Fibroblast of skin of right quadriceps (primary cell): Measurements from ENCODE around the gene ADD1.

Experiments used
- DNase-seq: peaks from one replicate; pipeline ENCODE4 v3.0.0-alpha.2; 2013

Gene ADD1

DNA sequence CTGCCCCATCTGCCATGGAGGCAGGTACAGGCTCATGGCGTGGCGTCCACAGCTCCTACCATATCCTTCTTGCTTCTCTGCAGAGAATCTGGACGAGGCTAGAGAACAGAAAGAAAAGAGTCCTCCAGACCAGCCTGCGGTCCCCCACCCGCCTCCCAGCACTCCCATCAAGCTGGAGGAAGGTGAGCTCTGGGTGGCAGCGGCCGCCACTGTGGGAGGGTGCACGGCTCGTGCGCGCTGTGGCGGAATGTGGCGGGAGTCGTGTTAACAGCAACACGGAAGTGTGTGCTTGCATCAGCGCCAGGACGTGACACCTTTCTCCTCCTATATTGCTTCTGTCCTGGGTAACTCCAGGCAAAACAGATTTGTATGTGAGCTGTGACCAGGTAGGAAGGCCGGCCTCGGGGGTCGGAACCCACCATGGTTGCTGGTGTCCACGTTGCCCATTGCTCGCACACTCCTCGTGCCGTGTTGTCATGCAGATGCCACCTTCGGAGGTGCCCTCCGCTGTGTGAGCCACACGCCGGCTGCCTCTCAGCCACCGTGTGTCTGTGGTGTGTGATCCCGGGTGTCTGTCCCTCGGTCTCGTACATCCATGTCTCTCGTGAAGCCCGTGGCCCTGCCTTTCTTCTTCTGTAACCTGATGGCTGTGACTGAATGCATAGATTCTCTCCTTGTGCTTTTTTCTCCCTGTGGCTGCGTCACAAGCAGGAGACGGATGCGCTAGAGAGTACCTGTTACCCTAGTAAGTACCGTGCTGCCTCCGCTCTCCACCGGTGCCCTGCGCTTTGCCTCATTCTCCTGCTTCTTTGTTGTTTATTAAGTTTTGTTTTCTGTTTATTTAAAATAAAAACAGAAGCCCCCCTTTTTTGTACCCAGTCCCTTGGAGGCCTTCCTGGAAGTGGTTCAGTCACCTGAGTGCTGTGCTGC lies 82.6 kb downstream of the ADD1 start:
- DNase-seq: no peak

DNA sequence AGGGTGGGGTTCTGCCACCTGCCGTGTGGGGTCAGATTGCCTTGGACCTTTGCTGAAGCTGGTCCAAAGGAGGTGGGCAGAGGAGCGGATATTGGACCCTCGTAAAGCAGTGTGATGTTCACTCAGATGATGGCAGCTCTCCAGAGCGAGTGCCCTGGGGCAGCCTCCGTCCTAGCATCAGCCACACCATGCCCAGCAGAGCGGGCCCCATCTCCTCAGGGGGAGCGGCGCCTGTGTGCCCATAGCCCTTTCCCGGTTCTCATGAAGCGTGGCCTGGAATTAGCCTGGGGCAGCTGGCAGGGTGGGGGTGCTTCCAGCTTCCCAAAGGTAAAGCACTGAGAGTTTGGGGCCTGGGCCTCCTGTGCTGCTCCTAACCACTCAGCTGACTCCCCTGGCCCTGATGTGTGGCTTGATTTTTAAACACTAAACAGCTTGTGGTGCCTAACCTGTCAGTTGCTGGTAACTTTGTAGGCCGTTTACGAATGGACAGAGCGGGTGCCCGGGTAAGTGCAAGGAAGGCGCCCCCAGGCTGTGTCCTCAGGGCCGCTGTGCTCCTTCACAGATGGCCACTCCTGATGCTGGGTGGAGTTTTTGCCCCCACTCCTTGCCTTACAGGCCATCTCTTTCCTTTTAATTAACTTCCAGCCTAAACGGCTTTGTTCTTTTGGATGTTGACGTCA lies 83.5 kb downstream of the ADD1 start:
- DNase-seq: no peak

DNA sequence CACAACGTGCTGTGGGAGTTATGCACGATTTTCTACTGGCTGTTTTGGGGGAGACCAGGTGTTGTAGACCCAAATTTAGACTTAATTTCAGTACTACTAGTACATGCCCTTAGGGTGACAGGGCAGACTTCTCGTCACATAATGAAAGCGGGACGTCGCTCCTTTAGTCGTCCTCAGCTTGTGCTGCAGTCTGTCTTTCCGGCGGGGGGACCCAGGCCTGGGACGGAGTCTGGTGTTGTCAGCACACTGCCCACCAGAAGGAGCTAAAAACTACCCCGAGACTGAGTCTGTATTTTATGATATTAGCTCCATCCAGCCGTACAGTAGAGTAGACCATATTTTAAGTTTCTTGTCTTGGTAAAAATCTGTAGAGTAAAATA lies 84.0 kb downstream of the ADD1 start:
- no peak for DNase-seq

DNA sequence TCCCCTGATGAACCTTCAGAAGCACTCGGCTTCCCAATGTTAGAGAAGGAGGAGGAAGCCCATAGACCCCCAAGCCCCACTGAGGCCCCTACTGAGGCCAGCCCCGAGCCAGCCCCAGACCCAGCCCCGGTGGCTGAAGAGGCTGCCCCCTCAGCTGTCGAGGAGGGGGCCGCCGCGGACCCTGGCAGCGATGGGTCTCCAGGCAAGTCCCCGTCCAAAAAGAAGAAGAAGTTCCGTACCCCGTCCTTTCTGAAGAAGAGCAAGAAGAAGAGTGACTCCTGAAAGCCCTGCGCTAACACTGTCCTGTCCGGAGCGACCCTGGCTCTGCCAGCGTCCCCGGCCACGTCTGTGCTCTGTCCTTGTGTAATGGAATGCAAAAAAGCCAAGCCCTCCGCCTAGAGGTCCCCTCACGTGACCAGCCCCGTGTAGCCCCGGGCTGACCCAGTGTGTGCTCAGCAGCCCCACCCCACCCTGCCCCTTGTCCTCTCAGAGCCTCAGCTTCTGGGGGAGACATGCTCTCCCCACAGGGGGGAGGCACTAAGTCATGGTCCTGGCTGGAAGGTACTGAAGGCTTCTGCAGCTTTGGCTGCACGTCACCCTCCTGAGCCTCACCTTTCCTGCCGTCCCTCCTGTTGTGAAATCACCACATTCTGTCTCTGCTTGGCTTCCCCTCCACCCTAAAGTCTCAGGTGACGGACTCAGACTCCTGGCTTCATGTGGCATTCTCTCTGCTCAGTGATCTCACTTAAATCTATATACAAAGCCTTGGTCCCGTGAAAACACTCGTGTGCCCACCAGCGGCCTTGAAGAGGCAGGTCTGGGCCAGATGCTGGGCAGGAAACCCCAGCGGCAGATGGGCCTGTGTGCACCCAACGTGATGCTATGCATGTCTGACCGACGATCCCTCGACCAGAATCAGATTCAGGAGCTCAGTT lies 84.9 kb downstream of the ADD1 start:
- DNase-seq: no peak

DNA sequence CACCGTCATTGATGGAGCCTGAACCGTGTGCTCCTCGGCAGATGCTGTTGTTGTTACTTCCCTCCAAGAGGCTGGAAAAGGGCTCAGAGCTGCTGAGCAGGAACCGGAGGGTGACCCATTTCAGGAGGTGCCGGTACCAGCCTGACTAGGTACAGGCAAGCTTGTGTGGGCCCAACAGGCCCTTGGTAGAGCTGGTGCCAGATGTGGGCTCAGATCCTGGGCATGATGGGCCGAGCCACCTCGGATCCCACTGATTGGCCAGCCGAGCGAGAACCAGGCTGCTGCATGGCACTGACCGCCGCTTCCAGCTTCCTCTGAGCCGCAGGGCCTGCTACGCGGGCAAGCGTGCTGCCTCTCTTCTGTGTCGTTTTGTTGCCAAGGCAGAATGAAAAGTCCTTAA lies 85.8 kb downstream of the ADD1 start:
- DNase-seq: no peak

DNA sequence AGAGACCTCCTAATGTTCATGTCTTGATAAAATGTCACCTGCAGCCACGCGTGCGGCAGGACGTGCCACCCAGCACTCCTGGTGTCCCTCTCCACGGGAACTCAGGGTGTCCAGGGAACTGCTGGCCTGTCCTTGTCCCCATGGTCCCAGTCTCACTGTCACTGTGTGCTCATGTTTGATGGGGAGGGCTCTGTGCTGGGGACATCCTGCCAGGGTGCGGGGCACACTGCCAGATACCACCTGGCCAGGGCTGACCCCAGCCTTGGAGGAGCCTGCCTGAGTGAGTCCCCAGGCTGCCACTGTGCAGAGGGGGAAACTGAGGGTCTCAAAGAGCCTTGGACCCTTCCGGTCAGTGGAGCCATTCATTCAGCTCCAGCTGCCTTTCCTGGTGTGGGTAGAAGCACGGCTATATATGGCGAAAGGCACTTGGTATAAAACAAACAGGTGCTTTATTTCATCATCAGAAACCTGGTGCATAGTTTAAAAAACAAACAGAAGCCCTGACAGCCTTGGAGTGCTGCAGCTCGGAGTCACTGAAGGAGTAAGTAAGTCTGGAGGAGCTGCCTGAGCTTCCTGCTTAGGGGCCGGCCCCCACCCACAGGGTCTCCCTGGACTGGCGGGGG lies 86.6 kb downstream of the ADD1 start:
- DNase-seq: no peak

DNA sequence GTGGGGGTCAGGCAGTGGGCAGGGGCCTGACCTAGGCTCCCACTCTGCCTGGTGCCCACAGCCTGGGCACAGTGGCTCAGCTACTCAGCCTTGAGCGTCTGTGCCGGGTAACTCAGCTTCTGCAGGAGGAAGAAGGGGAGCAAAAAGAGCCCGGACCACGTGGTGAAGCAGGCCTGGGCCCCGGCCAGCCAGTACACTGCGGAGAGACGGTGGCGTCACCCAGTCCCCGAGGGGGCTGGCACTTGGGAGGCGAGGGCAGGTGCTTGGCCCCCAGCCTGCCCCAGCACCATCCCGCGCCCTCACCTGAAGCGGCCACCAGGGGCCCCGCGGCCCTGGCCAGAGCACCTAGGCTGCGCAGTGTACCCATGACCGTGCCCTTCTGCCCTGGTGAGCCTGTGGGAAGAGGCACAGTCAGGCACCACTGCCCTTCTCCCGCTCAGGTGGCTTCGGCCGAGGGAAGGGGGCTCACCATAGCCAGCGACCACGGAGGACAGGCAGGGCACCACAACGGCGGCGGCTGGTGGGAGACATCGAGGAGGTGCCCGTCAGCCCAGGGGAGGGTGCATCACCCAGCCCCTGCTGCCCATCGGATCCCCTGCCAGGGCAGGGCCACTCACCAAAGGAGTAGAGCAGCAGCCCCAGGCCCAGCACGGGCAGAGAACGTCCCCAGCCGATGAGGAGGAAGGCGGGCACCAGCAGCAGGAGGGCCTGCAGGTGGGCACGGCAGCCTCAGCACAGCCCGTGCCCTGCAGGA lies 87.3 kb downstream of the ADD1 start:
- DNase-seq: no peak

DNA sequence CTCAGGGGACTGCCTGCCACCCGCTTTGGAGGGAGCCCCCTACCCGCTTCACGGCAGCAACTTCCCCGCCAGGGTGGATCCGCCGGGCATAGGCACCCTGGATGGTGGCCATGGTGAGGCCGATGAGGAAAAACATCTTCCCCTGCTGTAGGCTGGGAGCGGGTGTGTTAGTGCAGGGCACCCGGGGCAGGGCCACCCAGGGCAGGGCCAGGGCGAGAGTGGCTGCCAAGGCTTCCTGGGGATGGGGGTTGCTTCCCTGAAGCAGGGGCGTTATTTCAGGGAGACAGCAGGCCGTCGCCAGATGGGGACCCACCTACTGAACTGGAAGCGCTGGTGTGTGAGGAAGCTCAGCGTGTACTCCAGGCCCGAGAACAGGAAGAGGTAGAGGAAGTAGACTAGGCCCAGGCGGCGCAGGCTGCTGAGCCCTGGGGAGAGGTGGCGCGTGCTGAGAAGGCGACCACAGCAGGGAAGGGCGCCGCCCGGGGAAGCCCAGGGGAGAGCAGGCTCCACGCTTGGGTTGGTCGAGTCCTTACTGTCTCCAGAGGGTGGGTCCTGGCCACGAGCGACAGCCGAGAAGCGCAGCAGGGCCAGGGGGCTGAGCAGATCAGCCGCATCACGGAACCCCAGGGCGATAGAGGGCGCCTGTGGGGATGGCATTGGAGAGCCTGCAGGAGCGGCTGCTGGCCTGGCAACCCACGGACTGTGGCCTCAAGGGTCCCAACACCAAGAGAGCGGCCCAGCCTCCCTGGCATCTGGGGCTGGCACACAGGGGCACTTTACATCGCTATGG lies 88.1 kb downstream of the ADD1 start:
- no peak for DNase-seq

DNA sequence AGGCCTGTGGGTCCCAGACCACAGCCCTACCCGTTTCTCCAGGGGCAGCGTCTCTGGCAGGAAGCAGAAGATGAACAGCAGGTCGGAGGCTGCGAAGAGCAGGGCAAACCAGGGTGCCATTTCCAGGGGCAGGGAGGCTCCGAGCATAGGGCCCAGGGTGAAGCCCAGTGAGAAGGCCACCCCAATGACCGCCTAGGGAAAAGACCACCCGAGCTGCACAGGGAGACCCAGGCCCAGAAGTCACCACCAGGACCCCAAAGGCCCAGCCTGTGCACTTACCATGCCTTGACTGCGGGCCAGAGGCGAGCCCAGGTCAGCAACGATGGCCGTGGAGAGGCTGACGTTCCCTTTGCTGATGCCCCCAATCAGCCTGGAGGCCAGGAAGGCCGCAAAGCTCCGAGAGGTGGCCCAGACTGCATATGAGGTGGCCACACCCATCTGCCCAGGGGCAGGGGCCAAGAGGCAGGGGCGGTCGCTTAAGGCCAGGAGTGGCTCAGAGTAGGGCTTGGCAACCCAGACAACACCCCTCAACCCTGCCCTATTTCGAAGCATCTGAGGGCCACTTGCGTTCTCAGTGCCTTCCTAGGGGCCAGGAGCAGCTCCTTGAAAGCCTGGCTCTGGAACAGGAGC lies 88.8 kb downstream of the ADD1 start:
- DNase-seq: no peak

DNA sequence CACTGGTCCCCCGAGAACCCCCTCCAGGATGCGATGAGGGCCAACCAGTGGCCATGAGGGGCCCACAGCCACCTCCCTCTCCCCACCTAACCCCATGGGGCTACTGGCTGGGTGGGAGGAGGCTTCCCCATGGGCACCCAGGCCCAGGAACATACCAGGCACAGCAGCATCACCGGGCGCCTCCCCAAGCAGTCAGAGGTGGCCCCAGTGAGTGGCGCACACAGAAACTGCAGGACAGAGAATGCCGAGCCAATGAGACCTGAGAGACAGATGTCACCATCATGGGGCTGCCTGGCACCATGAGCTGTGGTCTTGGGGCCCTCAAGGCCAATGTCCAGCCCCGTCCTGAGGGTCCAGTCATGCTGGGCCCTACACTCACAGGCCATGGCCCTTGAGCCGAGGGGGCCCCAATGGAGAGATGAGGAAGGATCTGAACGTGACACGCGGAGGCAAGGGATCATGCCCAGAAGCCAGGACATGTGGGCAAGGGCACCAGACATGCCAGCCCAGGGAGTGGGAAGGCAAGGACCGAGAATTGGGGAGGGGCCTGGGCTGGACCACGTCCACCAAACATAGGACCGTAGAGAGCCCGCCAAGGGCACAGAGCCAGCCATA lies 89.4 kb downstream of the ADD1 start:
- DNase-seq: no peak

DNA sequence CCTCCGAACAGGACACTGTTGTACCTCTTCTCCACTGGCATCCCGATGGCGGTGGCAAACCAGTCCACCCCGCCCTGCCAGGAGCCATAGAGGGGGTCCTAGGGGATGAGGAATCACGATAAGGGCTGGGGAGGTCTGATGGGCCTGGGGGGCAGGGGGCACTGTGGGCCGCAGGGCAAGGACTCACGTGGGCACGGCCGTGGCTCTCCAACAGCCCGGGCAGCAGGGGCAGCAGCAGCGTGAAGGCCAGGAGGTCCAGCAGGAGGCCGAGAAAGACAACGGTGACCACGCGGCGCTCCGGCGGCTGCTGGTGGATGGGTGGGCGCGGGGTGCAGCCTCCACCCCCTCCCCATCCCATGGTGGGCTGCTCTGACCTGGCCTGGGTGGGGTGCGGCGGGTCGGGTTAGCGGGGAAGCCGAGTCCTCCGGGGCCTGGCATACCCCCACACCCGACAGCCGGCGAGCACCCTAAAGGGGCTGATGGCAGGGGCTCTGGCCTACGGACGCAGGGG lies 90.0 kb downstream of the ADD1 start:
- no peak for DNase-seq

DNA sequence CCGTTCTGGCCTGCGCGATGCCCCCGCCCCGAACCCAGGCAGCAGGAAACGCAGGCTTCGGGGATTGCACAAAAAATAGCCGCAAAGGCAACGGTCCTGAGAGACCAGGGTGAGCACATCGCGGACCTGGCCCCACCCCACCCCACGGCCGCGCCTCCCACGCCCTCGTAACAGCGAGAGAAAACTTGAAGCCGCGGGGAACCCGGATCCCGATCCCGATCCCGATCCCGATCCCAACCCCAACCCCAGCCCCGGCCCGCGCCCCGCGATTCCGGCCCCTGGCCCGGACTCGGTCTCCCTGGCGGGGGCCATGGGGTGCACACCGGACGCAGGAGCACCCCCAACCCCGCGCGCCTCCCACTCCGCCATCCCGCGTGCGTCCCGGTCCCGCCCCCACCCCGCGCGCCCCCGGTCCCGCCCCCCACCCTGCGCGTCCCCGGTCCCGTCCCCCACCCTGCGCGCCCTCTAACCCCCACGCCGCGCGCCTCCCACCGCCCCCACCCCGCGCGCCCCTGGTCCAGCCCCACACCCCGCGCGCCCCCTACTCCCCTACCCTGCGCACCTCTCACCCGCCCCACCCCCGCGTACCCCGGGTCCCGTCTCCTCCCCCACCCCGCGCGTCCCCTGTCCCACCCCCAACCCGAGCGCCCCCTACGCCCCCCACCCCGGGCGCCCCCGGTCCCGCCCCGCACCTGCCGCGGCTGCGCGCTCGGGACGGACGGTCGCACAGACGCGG lies 90.6 kb downstream of the ADD1 start:
- DNase-seq: peak; percentile 25

DNA sequence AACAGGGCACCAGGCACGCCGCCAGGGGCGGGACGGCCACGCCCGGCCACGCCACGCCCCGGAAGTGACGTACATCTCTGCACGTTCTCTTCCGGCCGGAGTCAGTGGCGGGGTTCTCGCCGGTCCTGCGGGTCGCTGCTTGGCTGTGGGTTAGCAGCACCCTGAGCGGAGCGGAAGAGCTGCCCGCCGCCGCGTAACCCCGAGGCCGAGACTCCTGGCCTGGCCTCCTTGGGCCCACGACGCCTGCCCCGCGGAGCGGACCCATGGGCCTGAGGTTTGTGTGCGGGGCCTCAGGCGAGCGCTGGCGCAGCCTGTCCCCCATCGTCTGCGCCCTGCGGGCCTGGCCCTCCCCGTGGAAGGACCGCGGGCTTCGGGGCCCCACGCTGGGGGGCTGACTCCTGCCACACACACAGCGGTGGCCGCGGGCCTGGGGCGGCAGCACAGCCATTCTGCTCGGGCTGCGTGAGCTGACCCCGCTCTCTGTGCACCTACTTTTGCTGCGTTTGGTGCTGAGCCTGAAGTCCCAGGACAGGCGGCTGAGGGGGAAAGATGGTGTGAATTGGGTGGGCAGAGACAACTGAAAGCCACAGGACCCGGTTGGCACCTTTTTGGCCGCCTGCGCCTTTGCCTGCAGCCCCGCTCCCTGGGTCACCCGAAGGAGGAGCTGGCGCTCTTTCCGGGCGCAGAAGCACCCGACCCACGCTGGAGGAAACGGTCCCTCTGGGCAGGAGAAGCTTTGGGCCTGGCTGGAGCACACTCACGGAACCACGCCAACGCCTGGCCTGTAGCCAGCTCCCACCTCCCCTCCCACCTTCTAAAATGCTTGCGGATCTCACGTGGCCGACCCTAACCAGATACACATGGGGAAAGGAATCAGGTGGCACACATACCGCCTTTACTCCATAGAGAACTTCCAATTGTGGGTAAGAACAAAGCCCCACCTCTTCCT lies 91.4 kb downstream of the ADD1 start:
- DNase-seq: peak; percentile 86

DNA sequence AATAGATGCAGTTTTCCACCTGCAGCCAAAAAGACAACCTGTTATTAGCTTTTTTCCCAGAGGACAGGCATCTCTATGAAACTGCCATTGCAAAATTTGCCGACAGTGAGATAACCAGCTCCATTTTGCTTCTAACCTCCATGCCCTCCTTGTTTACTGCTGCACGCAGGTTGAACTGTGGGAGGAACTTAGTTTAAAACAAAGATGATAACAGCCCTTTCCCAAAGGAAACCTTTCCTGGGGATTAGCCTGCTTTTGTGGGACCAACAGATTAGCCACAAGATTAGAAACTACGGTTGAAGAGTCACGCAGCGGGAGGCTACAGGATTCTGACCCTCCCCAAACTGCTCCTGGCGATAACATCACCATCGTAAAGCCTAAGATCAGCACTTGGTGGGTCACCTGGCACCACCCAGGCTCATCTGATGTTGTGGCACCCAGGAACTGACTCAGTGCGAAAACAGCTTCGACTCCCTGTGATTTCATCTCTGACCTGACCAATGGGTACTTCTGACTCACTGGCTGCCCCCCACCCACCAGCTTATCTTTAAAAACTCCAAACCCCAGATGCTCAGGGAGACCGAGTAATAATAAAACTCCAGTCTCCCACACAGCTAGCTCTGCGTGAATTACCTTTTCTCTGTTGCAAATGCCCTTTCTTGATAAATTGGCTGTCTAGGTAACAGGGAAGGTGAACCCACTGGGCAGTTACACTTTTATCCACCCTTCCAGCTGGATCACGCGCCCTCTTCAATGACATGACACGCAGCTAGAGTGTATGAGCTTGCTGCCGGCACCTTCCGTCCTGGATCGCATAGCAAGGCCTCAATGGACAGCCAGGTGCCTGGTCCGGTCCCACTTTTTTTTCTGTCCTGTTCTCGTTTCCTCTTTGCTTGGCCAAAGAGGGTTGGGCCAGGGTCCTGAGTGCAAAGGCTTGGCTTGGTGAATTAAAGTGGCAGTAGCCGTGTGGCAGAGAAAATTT lies 92.4 kb downstream of the ADD1 start:
- DNase-seq: no peak

DNA sequence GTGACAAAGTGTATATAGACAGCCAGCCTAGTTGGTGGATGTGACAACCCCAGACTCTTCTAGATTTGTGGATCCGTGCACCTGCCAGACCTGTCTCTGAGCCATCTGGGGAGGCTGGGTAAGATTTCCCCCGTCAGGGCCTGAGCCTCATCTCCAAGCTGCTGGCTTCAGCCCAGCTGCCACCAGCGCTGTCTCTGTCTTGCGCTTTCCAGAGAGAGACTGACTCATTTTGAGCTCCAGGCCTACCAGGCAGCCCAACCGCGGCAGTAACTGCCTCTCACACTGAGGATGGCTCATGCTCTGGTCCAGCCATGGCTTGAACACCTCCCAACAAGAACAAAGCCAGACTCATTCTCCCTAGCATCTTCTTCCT lies 93.1 kb downstream of the ADD1 start:
- peak; percentile 52 for DNase-seq

DNA sequence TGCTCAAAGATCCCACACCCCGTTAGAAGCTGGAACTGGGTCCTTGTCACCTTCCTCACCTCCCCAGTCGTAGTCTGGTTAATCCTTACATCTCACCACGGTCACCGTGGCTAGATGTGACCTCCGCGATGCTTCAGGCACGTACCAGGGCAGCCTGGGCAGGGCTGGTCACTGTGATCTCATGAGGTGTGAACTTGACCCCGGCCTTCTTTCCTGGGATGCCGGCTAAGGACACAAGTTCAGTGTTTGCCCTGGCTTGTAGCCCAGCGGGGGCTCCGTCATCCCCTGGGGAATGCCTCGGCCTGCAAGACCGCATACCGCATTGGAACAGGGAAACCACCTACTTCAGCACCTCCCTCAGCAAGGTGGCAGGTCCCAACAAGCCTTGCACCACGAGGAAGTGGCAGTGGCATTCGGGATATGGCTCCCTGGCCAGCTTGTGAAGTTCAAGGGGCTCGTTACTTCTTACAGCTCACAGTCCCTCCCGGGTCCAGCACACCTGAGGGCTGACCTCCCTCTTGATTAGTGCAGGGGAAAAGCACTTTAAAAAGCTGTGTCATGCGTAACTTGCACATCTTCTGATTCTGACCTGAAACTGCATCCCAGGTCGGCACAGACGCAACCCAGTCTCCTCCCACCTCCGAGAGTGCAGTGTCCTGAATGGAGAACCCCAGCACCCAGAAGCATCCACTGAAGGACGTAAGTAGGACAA lies 93.7 kb downstream of the ADD1 start:
- DNase-seq: no peak
